ENCODE measurements around the gene SMIM41. TPM values are rescaled to one million over a fixed set of nuclear protein-coding genes. Genes with fewer than 3 reads are reported as not detected.
A peak's percentile ranks its signal among the peaks of the same experiment; 100 is the strongest.

SMIM41 gene
- total RNA-seq, 2 experiments from 2014 or later, result not detected

DNA sequence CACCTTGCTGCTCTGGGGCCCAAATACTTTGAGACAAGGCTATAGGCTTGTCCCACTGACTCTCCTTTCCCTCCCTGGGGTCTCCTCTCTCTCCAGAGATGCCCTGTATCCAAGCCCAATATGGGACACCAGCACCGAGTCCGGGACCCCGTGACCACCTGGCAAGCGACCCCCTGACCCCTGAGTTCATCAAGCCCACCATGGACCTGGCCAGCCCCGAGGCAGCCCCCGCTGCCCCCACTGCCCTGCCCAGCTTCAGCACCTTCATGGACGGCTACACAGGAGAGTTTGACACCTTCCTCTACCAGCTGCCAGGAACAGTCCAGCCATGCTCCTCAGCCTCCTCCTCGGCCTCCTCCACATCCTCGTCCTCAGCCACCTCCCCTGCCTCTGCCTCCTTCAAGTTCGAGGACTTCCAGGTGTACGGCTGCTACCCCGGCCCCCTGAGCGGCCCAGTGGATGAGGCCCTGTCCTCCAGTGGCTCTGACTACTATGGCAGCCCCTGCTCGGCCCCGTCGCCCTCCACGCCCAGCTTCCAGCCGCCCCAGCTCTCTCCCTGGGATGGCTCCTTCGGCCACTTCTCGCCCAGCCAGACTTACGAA, 25.2 kb upstream of the SMIM41 start:
- Mint-ChIP-seq H3K4me3 (no peak overlapping the region), H3K4me1 (peaks cover 28% of the 10 kb centered on the region), H3K9me3 (no peaks in the 10 kb centered on the region), H3K36me3 (peaks cover 2% of the 10 kb centered on the region), H3K27me3 (peaks cover 2% of the 10 kb centered on the region), H3K27ac (peak overlapping the region; percentile 67)
- POLR2A ChIA-PET, result interaction anchor here (2.4 to 4.8 kb wide), 2 partner anchors 15 to 31 kb away, joined by 11 to 63 read pairs; partner anchors contain the start of gene ATG101
- ATAC-seq (ENCODE audit: low read depth) (no peak), DNase-seq (no peak)

DNA sequence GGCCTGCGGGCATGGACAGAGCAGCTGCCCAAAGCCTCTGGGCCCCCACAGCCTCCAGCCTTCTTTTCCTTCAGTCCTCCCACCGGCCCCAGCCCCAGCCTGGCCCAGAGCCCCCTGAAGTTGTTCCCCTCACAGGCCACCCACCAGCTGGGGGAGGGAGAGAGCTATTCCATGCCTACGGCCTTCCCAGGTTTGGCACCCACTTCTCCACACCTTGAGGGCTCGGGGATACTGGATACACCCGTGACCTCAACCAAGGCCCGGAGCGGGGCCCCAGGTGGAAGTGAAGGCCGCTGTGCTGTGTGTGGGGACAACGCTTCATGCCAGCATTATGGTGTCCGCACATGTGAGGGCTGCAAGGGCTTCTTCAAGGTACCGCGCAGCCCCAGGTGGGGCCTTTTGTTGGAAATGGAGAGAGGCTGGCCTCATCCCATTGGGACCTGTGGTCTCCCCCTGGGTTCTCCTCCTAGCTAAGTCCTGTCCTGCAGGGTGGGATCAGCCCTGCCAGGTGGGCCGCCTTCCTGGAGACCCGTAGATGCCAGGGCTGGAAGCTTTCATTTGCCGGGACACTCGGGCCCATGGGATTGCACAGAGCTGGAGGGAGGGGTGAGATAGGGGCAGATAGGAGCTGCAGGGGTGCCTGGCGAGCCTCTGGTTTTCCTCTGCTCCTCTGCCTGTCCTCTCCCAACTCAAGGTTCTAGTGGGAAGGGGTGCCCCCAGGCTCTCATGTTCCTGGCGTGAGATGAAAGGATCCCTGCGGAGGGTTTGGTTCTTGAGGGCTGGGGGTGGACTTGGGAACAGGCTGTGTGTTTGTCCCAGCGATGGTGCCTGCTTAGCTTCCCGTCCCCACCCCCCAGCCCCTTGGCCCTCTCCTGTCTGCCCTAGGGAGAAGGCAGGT, 24.4 kb upstream of the SMIM41 start:
- peaks cover 22% of the 10 kb centered on the region for H3K4me1 Mint-ChIP-seq
- no peaks in the 10 kb centered on the region for H3K9me3 Mint-ChIP-seq
- no peak for DNase-seq
- H3K36me3 Mint-ChIP-seq, result peaks cover 2% of the 10 kb centered on the region
- POLR2A ChIA-PET, result interaction anchor here (2.4 kb wide), 1 partner anchor 32 kb away, joined by 11 read pairs; no protein-coding TSS in a partner anchor
- H3K27ac Mint-ChIP-seq, result no peak overlapping the region
- no peak for ATAC-seq (ENCODE audit: low read depth)
- H3K27me3 Mint-ChIP-seq, result no peaks in the 10 kb centered on the region
- H3K4me3 Mint-ChIP-seq, result no peak overlapping the region

DNA sequence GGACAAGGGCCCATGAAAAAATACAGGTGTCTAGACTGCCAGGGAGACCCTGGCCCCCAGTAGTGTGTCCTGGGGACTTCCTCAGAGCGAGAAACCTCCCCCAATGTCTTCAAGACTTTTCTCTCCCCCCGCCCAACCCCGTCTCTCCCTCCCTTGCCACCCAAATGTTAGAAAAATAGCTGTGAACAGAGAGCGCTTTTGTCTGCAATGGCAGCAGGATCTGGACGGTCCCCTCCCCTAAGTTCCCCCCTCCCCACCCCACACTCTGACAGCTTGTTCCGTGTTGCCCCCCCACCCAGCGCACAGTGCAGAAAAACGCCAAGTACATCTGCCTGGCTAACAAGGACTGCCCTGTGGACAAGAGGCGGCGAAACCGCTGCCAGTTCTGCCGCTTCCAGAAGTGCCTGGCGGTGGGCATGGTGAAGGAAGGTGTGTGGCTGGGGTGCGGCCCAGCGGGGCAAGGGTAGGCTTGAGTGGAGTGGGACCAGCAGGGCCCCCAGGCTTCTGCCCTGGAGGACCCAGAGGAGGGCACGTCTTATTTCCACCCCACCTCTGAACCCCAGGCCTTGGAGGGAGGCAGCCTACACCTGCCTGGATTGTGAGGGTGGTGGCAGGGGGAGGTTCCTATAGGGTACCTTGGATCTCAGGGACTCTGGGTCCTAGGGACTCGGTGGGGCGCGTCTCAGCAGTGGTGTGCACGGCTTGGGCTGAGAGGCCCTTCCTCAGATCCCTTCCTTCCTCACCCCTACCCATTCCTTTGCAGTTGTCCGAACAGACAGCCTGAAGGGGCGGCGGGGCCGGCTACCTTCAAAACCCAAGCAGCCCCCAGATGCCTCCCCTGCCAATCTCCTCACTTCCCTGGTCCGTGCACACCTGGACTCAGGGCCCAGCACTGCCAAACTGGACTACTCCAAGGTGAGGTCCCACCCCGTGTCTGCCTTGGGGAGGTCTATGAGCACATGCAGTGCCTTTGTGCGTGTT, 23.5 kb upstream of the SMIM41 start:
- Mint-ChIP-seq H3K36me3 (peaks cover 2% of the 10 kb centered on the region), H3K4me3 (no peak overlapping the region), H3K27me3 (no peaks in the 10 kb centered on the region), H3K9me3 (no peaks in the 10 kb centered on the region), H3K27ac (no peak overlapping the region), H3K4me1 (peaks cover 16% of the 10 kb centered on the region)
- POLR2A ChIA-PET, result interaction anchor here (2.4 kb wide), 1 partner anchor 33 kb away, joined by 11 read pairs; no protein-coding TSS in a partner anchor
- ATAC-seq (ENCODE audit: low read depth), result no peak
- no peak for DNase-seq

DNA sequence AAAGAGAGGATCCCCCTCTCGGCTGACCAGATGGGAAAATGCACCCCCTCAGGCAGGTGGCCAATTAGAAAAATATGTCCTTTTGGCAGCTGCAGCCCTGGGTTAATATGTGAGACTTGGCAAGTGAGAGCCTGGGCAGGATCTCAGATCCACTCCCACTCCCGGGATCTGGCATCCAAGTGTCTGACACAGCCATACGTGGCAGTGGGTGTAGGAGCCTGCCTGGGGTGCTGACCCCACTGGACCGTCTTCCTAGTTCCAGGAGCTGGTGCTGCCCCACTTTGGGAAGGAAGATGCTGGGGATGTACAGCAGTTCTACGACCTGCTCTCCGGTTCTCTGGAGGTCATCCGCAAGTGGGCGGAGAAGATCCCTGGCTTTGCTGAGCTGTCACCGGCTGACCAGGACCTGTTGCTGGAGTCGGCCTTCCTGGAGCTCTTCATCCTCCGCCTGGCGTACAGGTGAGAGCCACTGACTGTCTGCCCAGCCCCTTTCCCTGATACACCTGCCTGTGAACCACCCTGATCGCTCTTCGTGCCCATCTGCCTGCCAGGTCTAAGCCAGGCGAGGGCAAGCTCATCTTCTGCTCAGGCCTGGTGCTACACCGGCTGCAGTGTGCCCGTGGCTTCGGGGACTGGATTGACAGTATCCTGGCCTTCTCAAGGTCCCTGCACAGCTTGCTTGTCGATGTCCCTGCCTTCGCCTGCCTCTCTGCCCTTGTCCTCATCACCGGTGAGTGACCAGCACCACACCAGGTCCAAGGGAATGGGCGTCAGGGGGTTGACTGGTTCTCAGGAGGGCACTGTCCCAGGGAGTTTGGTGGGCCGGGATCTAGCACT, 22.5 kb upstream of the SMIM41 start:
- no peaks in the 10 kb centered on the region for H3K36me3 Mint-ChIP-seq

DNA sequence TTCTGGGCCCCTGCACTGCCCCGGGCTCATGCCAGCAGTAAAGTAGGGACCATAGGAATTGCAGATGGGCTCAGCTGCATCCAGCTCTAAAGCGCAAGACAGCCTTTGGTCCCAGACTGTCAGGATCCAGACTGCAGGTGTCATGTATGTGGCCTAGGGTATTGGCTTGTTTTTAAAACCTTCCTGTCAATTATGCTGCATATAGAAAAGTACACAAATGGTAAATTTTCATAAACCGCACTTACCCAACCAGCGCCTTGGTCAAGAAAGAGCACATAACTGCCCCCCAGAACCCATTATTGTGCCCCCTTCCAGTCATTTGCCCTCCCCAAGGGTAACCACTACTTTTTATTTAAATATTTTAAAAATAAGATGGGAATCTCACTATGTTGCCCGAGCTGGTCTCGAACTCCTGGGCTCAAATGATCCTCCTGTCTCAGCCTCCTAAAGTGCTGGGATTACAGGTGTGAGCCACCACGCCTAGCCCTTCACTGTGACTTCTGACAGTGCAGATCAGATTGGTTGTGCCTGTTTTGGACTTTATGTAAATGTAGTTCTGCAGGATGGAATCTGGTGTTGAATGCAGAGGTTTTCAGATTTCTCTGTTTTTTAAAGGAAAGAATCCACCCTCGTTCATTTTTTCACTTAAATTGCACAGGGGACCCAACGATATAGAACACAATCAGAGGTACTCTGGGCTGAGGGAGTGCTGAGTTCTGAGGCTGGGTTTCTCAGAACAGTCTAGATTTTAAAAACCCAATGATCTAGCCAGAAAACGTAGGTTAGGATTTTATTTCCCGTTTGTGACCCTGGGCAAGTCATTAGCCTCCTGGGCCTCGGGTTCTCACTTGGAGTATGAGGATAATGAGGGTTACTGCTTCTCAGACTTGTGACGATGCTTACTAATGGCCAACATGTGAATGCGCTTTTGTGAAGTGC, 21.6 kb upstream of the SMIM41 start:
- DNase-seq (no peak), ATAC-seq (ENCODE audit: low read depth) (no peak)
- Mint-ChIP-seq H3K27ac (no peak overlapping the region), H3K36me3 (no peaks in the 10 kb centered on the region), H3K9me3 (no peaks in the 10 kb centered on the region), H3K27me3 (no peaks in the 10 kb centered on the region), H3K4me3 (no peak overlapping the region), H3K4me1 (peaks cover under 1% of the 10 kb centered on the region)
- POLR2A ChIA-PET, result no interaction called here

More for the DNA sequence above, 22.5 kb upstream of the SMIM41 start:
- no peak for ATAC-seq (ENCODE audit: low read depth)
- Mint-ChIP-seq H3K4me3 (no peak overlapping the region), H3K27ac (peak overlapping the region; percentile 16), H3K27me3 (no peaks in the 10 kb centered on the region), H3K9me3 (no peaks in the 10 kb centered on the region), H3K4me1 (peaks cover 10% of the 10 kb centered on the region)
- DNase-seq, result no peak
- POLR2A ChIA-PET, result no interaction called here

DNA sequence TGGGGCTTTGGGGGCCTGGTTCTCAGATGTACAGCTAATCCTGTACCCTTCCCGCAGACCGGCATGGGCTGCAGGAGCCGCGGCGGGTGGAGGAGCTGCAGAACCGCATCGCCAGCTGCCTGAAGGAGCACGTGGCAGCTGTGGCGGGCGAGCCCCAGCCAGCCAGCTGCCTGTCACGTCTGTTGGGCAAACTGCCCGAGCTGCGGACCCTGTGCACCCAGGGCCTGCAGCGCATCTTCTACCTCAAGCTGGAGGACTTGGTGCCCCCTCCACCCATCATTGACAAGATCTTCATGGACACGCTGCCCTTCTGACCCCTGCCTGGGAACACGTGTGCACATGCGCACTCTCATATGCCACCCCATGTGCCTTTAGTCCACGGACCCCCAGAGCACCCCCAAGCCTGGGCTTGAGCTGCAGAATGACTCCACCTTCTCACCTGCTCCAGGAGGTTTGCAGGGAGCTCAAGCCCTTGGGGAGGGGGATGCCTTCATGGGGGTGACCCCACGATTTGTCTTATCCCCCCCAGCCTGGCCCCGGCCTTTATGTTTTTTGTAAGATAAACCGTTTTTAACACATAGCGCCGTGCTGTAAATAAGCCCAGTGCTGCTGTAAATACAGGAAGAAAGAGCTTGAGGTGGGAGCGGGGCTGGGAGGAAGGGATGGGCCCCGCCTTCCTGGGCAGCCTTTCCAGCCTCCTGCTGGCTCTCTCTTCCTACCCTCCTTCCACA, 20.7 kb upstream of the SMIM41 start:
- H3K27me3 Mint-ChIP-seq, result peaks cover 2% of the 10 kb centered on the region
- POLR2A ChIA-PET, result no interaction called here
- no peak overlapping the region for H3K4me3 Mint-ChIP-seq
- H3K36me3 Mint-ChIP-seq, result no peaks in the 10 kb centered on the region
- H3K9me3 Mint-ChIP-seq, result no peaks in the 10 kb centered on the region
- no peak for DNase-seq
- H3K4me1 Mint-ChIP-seq, result no peaks in the 10 kb centered on the region
- no peak overlapping the region for H3K27ac Mint-ChIP-seq
- no peak for ATAC-seq (ENCODE audit: low read depth)

DNA sequence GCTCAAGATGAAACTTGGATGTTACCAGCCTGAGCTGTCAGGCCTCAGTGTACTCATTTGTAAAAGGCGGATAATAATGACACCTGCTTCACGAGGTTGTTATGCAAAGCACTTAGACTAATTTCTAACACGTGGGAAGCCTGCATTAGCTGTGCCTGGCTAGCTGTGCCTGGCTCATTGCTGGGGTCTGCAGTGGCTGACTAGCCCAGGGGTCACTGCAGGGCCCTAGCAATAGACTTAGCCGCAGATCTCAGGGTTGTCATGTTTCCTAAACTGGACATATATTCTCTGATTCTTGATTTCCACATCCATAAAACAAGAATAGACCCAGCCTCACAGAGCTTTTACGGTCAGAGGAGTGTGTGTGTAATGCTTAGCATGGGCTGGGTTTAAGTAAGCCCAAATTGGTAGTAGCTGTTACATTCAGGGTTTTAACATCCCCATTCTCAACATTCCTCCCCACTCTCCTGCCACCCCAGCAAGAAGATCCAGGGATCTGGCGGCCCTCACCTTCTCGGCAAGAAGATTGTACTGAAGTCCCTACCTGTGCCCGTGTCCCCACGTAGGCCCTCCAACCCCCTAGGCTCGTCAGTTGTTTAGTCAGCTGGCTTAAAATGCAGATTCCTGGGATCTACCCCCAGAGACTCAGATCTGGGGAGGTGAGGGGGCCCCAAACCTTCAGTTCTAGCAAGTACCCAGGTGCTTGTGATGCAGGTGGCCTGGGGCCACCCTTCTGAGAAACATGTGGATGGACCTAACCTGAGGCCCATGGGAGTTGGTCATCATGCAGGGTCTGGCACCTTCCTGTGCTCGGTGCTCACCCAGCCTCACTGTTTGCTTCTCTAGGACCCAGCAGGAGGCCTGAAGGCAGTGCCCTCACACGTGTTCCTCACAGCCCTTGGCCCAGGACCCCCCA, 19.7 kb upstream of the SMIM41 start:
- Mint-ChIP-seq H3K9me3 (no peaks in the 10 kb centered on the region), H3K4me1 (no peaks in the 10 kb centered on the region), H3K27ac (no peak overlapping the region), H3K27me3 (peaks cover 4% of the 10 kb centered on the region), H3K4me3 (no peak overlapping the region), H3K36me3 (no peaks in the 10 kb centered on the region)
- POLR2A ChIA-PET, result interaction anchor here (0.8 to 1.4 kb wide), 2 partner anchors 9 to 35 kb away, joined by 3 read pairs; partner anchors contain the start of gene NR4A1
- DNase-seq, result no peak
- no peak for ATAC-seq (ENCODE audit: low read depth)

DNA sequence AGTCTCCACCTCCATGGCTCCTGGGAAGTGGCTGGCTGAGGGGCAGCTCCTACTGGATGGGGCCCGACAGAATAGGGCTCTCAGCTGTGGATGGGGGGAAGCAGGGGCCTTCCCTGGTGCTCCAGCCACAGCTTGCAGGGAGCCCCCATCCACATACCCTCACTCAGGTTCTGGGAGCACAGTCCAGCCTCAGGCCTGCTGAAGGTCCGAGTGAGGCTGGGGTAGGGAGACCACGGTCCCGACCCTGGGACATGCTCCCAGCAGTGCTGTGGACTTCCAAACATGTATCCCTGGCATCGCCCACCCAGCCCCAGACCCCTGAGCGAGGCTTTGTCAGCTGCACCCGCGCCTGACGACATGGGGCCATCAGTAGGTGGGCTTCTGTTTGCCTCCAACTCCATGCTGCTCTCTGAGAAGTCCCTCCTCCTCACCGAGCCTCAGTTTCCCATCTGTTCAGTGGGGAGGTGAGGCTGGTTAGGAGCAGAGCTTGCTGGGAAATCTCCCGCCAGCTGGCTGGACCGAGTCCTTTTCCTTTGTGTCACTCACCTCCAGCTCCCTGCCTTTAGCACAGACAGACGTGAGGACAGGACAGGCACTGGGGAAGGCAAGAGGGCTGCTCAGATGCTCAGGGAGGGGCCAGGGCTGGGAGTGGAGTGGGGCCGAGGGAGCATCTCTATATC, 18.9 kb upstream of the SMIM41 start:
- Mint-ChIP-seq H3K36me3 (no peaks in the 10 kb centered on the region), H3K9me3 (no peaks in the 10 kb centered on the region), H3K27ac (no peak overlapping the region), H3K4me1 (no peaks in the 10 kb centered on the region), H3K27me3 (peaks cover 4% of the 10 kb centered on the region), H3K4me3 (no peak overlapping the region)
- DNase-seq (no peak), ATAC-seq (ENCODE audit: low read depth) (no peak)
- POLR2A ChIA-PET, result interaction anchor here (0.8 to 1.4 kb wide), 2 partner anchors 9 to 35 kb away, joined by 3 read pairs; partner anchors contain the start of gene NR4A1

DNA sequence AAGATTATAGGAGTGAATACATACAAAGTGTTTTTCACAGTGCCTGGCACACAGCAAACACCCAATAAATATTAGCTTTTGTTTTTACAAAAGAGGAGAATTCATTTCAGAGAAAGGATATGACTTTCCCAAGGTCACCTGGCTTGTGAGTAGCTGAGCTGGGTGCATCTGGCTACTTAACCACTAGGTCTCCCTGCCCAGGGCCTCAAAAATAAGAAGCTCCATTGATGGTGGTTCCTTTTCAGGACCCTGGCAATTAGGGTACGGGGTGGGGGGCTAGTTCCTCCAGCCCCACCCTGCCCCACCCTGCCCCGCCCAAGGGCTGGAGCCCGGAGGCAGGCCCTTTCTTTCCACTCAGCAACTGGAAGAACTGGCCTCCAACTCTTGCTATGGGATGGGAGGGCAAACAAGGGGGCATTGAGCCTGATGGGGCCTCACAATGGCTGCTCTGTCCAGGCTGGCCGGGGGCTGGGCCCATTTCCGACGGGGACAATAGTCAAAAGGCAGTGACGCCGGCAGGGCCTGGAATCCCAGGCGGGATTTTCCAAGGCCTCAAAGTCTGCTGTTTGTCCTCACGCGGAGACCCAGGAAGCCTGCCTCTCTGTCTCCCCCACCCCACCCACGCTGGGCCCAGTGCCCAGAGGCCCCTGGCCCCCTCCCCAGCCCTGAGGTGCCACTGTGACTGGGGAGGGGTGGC, 17.9 kb upstream of the SMIM41 start:
- peaks cover 4% of the 10 kb centered on the region for H3K4me1 Mint-ChIP-seq
- H3K27me3 Mint-ChIP-seq, result peaks cover 4% of the 10 kb centered on the region
- H3K4me3 Mint-ChIP-seq, result no peak overlapping the region
- no peaks in the 10 kb centered on the region for H3K36me3 Mint-ChIP-seq
- no peaks in the 10 kb centered on the region for H3K9me3 Mint-ChIP-seq
- ATAC-seq (ENCODE audit: low read depth), result no peak
- POLR2A ChIA-PET, result interaction anchor here (1.2 to 1.4 kb wide), 2 partner anchors 19 to 36 kb away, joined by 3 read pairs; no protein-coding TSS in a partner anchor
- no peak overlapping the region for H3K27ac Mint-ChIP-seq
- no peak for DNase-seq
